Posterior cingulate gyrus (tissue), 11 donors: ENCODE results near the gene TRIM9.
A peak's percentile ranks its signal among the peaks of the same experiment; 100 is the strongest.

Source experiments
- DNase-seq, 10 donors: peaks; one replicate each; pipeline versions ENCODE4 v3.0.0 to v3.0.0-alpha.2; 2020 to 2021; ENCODE audit warnings: mixed read lengths in 3 of 10
- intact Hi-C: fragments of 100-400 bp; cut with DNase I; formaldehyde crosslinking; loops from one replicate; pipeline ENCODE4 v1.15.1; 2023

Gene TRIM9

DNA sequence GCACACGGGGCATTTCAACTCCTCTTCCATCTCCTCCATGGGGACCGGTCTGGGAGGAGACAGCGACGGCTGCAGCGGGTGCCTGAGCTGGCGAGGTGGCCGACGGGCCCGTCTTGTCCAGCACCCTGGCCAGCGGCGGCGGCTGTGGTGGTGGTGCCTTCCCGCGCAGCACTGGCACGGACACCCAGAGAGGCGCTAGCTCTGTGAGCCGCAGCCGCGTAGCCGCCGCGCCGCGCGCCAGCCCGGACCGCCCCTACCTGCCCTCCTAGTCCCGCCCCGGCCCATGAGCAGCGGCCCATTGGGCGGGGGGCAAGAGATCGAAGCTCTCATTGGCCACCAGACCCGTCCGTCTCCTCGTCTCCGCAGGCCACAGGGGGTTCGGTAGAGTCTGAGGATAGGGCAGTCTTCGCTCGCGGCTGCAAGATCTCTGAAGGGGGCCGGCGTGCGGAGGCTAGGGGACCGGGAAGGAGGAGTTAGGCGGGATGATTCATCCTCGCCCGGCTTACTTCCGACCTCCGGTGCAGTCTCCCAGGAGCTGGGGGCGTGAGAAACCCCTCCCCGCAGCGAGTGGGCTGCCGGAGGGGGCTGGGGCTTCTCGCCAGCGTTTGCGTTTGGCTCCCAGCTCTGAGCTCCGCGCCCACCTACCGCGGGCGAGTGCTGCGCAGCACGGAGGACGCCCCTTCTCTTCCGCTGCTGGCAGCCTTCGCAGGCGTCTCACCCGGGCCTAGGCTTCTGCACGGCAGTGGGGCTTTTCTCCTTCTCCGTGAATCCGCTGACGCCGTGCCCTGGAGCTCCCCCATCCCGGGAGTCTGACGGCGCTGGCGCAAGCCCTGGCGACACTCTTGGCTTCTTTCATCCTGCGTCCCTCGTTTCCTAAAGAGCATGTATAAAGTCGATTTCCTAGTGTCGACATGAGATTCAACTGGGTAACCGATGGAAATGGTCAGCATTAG lies at the start of gene TRIM9:
Gene TRIM9 (minus strand): TSS at position 205 of the 953 bp plus-strand sequence. CDS start 166 bp downstream, at position 39.
- intact Hi-C loops = loop anchor here (2.0 to 5.0 kb wide), 4 partner anchors 70 to 143 kb away; no protein-coding TSS in a partner anchor
- DNase-seq = peak; percentile 97 to 100 (median 99)

DNA sequence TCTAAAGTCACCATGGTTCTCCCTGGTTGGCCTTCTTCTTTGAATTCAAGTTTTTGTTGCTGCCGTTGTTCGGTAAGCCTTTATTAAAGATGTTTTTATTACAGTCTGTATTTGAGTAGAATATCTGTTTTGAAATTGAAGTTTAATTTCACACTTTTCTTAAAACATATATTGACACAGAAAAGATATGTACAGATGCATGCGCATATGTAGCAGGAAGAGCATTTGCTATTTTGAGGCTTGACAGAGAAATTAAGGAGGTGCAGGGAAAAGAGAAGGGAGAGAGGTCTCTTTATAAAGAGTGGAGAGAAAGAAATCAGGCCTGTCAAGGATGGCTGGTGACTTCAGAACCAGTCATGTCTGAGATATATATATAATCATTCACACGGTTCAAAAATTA lies 46.0 kb upstream of the TRIM9 start:
- intact Hi-C loops = no loop called here
- no peak for DNase-seq

DNA sequence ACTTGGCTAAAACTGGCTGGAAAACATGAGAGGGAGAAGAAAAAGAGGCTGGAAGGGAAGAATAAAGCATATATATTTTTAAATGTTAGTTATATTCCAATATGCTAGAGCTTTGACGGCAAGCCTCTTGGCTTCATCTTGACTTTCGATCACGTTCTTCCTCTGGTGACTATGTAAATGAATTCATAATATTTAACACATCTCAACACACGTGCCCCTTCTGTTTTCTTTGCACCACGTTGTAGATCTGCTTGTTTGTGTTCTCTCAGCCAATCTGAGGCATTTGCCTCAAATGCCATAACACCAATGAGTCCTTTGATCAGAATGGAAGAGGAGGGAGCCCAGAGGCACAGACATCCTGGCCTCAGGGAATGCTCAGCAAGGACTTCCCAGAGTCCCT lies 45.4 kb upstream of the TRIM9 start:
- no peak for DNase-seq
- intact Hi-C loops = no loop called here

GRCh38 chr14:51139121-51139681 lies 44.3 kb upstream of the TRIM9 start:
- no peak for DNase-seq
- intact Hi-C loops = no loop called here

GRCh38 chr14:51138404-51139103 lies 43.6 kb upstream of the TRIM9 start:
- intact Hi-C loops = no loop called here
- no peak for DNase-seq

DNA sequence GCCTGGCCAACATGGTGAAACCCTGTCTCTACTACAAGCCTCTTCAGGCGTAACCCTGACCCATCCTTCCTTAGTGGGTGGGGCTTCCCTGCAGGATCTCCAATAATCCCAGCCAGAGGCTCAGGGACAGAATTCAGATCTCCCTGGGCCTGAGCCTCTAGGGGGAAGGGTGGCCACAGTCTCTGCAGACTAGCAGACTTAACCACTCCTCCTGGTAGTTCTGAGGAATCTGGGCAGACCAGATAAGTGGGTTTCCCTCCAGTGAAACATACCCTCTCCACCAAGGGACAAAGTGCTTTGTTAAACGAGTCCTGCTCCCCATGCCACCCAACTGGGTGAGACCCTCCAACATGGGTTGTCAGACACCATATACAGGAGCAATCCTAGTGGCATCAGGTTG lies 36.6 kb upstream of the TRIM9 start:
- DNase-seq = no peak
- intact Hi-C loops = no loop called here

DNA sequence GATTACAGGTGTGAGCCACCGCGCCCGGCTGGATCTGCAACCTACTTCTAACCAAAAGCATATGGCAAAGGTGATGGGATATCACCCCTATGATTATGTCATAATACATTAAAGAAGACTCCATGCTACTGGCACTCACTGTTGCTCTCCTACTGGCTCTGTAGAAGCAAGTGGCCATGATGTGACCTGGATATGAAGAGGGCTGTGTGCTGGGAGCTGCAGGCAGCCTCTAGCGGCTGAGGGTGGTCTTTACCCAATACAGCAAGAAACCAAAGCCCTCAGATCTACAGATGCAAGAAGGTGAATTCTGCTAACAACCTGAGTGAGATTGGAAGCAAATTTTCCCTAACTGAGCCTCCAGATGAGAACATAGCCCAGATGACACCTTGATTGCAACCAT lies 34.2 kb upstream of the TRIM9 start:
- intact Hi-C loops = no loop called here
- DNase-seq = no peak

GRCh38 chr14:51124029-51124428 lies 29.1 kb upstream of the TRIM9 start:
- intact Hi-C loops = no loop called here
- DNase-seq = no peak

DNA sequence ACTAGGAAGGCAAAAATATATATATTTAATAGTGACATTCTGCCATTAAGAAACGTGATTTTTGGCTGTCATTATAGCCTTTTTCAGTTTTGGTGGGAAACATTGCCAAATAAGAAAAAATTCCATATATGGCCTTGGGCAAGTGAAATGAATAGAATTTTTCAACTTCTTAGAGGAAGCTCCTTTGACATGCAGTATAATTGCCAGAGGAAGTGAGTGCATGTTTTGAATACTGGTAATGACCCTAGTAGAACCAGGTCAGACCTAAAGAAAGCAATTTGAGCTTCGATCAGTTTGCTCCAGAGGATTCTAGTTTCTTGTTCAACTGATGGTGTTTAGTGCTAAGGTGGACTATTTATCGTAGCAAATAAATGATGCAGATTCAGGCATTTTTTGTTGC lies 26.2 kb upstream of the TRIM9 start:
- no peak for DNase-seq

DNA sequence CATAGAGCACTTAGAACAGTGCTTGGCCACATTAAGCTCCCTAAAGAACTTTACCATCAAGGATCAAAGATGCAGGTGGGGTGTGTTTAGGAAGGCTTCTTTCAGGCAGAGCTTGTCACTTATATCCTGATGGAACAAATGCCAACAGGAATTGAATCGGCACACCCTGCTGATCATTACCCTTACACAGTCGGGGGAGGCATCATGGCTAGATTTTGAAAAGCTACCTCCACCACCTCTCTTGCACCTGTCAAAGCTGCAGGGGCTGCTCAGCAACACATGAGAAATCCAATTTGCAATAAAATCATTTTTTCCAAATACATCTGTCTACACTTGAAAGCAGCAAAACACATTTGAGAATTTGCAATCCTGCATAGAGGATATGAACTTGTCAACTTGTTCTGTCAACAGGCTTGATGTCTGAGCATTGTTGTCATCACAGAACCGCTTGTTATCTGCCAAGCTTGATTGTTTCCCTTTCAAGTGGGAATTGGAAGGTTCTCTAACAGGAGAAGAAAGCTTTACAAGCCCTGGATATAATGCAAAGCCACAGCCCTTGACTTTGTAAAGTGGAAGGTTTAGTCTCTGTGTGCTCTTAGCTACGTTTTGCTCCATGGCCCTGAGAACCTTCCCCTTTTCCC lies 24.6 kb upstream of the TRIM9 start:
- no peak for DNase-seq
- intact Hi-C loops = no loop called here

More for the DNA sequence above, 26.2 kb upstream of the TRIM9 start:
- intact Hi-C loops = no loop called here

DNA sequence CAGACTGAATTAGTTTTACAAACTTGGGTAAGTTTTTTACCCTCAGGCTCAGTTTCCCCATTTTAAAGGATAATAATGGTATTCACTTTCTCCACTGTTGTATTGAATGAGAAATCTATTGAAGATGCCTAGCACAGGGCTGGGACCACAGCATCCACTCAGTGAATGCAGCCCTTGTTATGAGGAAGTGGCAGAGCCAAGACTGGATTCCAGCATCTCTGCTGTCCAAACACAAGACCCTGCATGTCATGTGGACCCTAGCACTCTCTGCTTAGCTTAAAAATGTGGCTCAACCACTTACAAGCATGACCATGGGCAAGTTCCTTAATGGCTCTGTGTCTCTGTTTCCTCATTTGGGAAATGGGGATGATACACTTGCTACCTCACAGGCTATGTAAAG lies 24.1 kb upstream of the TRIM9 start:
- peak in 3 of 10 donors; percentile 30 to 83 (median 49) for DNase-seq
- intact Hi-C loops = no loop called here

DNA sequence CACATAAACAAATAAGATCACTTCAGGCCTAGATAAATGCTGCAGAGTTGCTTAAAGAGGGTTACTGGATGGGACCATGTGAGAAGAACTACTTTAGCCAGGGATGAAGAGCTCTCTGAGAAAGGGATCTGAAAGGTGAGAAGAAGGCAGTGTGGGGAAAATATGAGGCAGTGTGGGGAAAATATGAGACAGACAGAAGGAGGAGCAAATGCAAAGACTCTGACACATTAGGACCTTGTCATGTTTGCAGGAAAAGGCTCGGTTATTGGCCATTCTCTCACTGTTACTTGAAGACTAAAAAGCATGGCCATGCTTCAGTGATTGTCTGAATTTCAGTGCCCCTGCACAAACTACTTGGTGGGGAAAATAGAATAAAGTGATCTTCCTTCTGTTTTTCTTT lies 22.7 kb upstream of the TRIM9 start:
- no peak for DNase-seq
- intact Hi-C loops = no loop called here

DNA sequence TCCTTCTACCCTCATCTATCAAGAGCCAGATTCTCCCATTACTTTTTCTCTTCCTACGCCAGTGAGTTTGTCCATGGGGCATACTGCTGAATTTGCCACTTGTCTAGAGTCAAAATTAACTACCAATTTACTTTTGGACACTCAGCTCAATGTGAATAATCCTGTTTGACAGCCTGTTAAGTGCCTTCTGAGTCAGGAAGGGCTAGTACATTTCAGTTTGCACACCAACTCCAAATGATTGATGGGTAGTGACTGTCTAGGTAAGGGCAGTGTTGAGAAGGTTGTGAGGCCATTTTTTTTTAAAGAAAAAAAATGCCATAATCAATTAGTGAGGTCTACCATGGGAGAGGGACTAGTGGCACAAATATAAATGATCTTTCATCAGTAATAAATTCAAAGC lies 21.8 kb upstream of the TRIM9 start:
- DNase-seq = no peak
- intact Hi-C loops = no loop called here

DNA sequence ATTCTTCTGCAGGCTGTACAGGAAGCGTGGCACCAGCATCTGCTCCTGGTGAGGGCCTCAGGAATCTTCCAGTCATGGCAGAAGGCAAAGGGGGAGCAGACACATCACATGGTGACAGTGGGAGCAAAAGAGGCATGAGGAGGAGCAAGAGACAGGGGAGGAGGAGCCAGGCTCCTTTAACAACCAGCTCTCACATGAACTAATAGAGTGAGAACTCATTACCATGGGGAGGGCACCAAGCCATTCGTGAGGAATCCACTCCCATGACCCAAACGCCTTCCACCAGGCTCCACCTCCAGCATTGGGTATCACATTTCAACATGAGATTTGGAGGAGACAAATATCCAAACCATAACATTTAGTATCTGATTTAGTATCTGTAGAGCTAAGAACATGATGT lies 14.7 kb upstream of the TRIM9 start:
- intact Hi-C loops = no loop called here
- no peak for DNase-seq

- intact Hi-C loops = no loop called here
Observed at GRCh38 chr14:51107801-51108200, 12.9 kb upstream of the TRIM9 start.

GRCh38 chr14:51104467-51104866 lies 9.6 kb upstream of the TRIM9 start:
- intact Hi-C loops = no loop called here
- DNase-seq = no peak

More at GRCh38 chr14:51107801-51108200, 12.9 kb upstream of the TRIM9 start:
- no peak for DNase-seq

- no peak for DNase-seq
- intact Hi-C loops = no loop called here
Observed at GRCh38 chr14:51097287-51097686, 2.4 kb upstream of the TRIM9 start.

- intact Hi-C loops = no loop called here
- DNase-seq = no peak
Observed at GRCh38 chr14:51096870-51097269, 2.0 kb upstream of the TRIM9 start.

DNA sequence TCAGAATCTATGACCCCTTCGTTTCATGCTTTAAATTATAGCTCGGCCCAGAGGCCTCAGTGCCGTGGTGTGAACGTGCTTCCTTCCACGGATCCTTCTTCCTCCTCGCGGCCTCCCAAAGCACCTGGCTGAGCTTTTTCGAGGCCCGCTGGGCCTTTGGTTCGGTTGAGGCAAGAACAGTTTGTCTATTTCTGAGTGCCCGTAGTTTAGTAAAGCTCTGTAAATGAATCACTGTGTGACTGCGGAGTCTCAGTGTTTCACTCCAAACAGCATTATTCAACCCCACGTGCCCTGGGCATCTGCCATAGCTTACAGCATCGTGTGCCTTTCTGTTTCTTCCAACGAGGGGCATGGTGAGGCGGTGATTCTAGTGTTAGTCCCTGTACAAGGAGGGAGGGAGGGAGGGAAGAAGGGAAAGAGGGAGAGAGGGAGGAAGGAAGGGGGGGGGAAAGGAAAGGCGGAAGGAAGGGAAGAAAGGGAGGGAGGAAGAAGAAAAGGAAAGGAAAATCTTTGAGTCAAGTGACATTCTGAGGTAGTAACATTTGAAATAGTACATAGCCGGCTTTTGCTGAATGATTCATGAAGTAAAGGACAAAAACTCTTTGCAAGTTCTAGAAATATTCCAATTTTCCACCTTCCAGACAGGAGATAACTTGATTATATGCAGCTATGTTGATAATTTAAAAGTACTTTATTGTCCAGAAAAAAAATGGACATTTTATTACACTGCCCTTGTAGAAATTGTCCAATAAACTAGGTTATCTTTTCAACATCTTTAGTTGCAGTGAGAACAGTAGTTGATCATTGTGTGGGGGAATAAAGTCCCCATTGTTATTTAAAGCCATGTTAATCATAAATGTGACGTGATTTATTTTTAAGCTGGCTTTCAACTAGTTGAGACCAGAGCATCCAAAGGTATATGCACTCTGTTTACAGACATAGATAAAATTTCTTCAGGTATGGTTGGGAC lies 1.2 kb upstream of the TRIM9 start:
- intact Hi-C loops = loop anchor here (2.0 kb wide), 2 partner anchors 71 to 121 kb away; no protein-coding TSS in a partner anchor
- peak; percentile 50 to 96 (median 74) for DNase-seq
